Measurements from ENCODE around the gene KIAA0319L.

- TF ChIP-seq TAF1 (IDR thresholded peaks at IDR 0.05; ENCODE audit: borderline replicate concordance, low read depth, low read length): no peak
- TF ChIP-seq POLR2AphosphoS5 (IDR thresholded peaks at IDR 0.05; ENCODE audit: low read depth, low read length): no peak
Measured at GRCh38 chr1:35386959-35387358, 170.2 kb downstream of the KIAA0319L start.
